ENCODE measurements around the gene SIGLEC15.
"Not testable (repeated sequence)": the region's sequence is repeated elsewhere in the genome, so short reads cannot be mapped to it uniquely, and the experiment has no call there.

The SIGLEC15 gene

GRCh38 chr18:45820106-45820745 lies 5.2 kb upstream of the SIGLEC15 start:
- H3K27me3 ChIP-seq (ENCODE audit: control insufficient read depth in 1 of 2, insufficient read depth in 2 of 2, low read length in 2 of 2): no peaks in the 10 kb centered on the region
- H3K27ac ChIP-seq (ENCODE audit: low read depth, low read length): no peak overlapping the region
- no peak overlapping the region for H3K4me3 ChIP-seq (ENCODE audit: low read depth in 1 of 2, low read length in 2 of 2)
- no peak overlapping the region for H3K9ac ChIP-seq (ENCODE audit: low read depth in 1 of 2, low read length in 2 of 2)
- no peaks in the 10 kb centered on the region for H3K9me3 ChIP-seq (ENCODE audit: control insufficient read depth in 1 of 2, low read length in 2 of 2)
- H3K36me3 ChIP-seq (ENCODE audit: control insufficient read depth in 1 of 2, insufficient read depth in 2 of 2, low read length in 2 of 2): no peaks in the 10 kb centered on the region
- no peaks in the 10 kb centered on the region for H3K4me1 ChIP-seq (ENCODE audit: control insufficient read depth in 1 of 2, insufficient read depth in 2 of 2, low read length in 2 of 2)

- no peaks in the 10 kb centered on the region for H3K27me3 ChIP-seq (ENCODE audit: control insufficient read depth in 1 of 2, insufficient read depth in 2 of 2, low read length in 2 of 2)
- no peaks in the 10 kb centered on the region for H3K36me3 ChIP-seq (ENCODE audit: control insufficient read depth in 1 of 2, insufficient read depth in 2 of 2, low read length in 2 of 2)
- H3K27ac ChIP-seq (ENCODE audit: low read depth, low read length): no peak overlapping the region
- no peaks in the 10 kb centered on the region for H3K4me1 ChIP-seq (ENCODE audit: control insufficient read depth in 1 of 2, insufficient read depth in 2 of 2, low read length in 2 of 2)
- H3K9ac ChIP-seq (ENCODE audit: low read depth in 1 of 2, low read length in 2 of 2): no peak overlapping the region
- no peak overlapping the region for H3K4me3 ChIP-seq (ENCODE audit: low read depth in 1 of 2, low read length in 2 of 2)
- no peaks in the 10 kb centered on the region for H3K9me3 ChIP-seq (ENCODE audit: control insufficient read depth in 1 of 2, low read length in 2 of 2)
These were observed 4.4 kb upstream of the SIGLEC15 start for GRCh38 chr18:45821026-45821425.

GRCh38 chr18:45821711-45822110 lies 3.8 kb upstream of the SIGLEC15 start:
- H3K9ac ChIP-seq (ENCODE audit: low read depth in 1 of 2, low read length in 2 of 2): no peak overlapping the region

GRCh38 chr18:45826084-45826483 lies 609 bp downstream of the SIGLEC15 start:
- Histone ChIP-seq H3K27me3 (ENCODE audit: control insufficient read depth in 1 of 2, insufficient read depth in 2 of 2, low read length in 2 of 2) (no peaks in the 10 kb centered on the region), H3K4me1 (ENCODE audit: control insufficient read depth in 1 of 2, insufficient read depth in 2 of 2, low read length in 2 of 2) (peaks cover 30 to 31% of the 10 kb centered on the region in 2 donors), H3K27ac (ENCODE audit: low read depth, low read length) (no peak overlapping the region)

More at GRCh38 chr18:45821711-45822110, 3.8 kb upstream of the SIGLEC15 start:
- no peaks in the 10 kb centered on the region for H3K9me3 ChIP-seq (ENCODE audit: control insufficient read depth in 1 of 2, low read length in 2 of 2)
- H3K27ac ChIP-seq (ENCODE audit: low read depth, low read length): no peak overlapping the region
- no peaks in the 10 kb centered on the region for H3K27me3 ChIP-seq (ENCODE audit: control insufficient read depth in 1 of 2, insufficient read depth in 2 of 2, low read length in 2 of 2)
- no peaks in the 10 kb centered on the region for H3K4me1 ChIP-seq (ENCODE audit: control insufficient read depth in 1 of 2, insufficient read depth in 2 of 2, low read length in 2 of 2)
- no peaks in the 10 kb centered on the region for H3K36me3 ChIP-seq (ENCODE audit: control insufficient read depth in 1 of 2, insufficient read depth in 2 of 2, low read length in 2 of 2)
- H3K4me3 ChIP-seq (ENCODE audit: low read depth in 1 of 2, low read length in 2 of 2): no peak overlapping the region

GRCh38 chr18:45826716-45827115 lies 1.2 kb downstream of the SIGLEC15 start:
- peaks cover 30 to 31% of the 10 kb centered on the region in 2 donors for H3K4me1 ChIP-seq (ENCODE audit: control insufficient read depth in 1 of 2, insufficient read depth in 2 of 2, low read length in 2 of 2)

More at GRCh38 chr18:45826084-45826483, 609 bp downstream of the SIGLEC15 start:
- Histone ChIP-seq H3K9ac (ENCODE audit: low read depth in 1 of 2, low read length in 2 of 2) (no peak overlapping the region), H3K4me3 (ENCODE audit: low read depth in 1 of 2, low read length in 2 of 2) (no peak overlapping the region), H3K36me3 (ENCODE audit: control insufficient read depth in 1 of 2, insufficient read depth in 2 of 2, low read length in 2 of 2) (no peaks in the 10 kb centered on the region), H3K9me3 (ENCODE audit: control insufficient read depth in 1 of 2, low read length in 2 of 2) (no peaks in the 10 kb centered on the region)

GRCh38 chr18:45828917-45829811 lies 3.7 kb downstream of the SIGLEC15 start:
- Histone ChIP-seq H3K4me3 (ENCODE audit: low read depth in 1 of 2, low read length in 2 of 2) (peak overlapping the region; percentile 8 to 22), H3K27ac (ENCODE audit: low read depth, low read length) (peak overlapping the region; percentile 80), H3K9ac (ENCODE audit: low read depth in 1 of 2, low read length in 2 of 2) (peak overlapping the region; percentile 57 to 73)

More at GRCh38 chr18:45826716-45827115, 1.2 kb downstream of the SIGLEC15 start:
- H3K36me3 ChIP-seq (ENCODE audit: control insufficient read depth in 1 of 2, insufficient read depth in 2 of 2, low read length in 2 of 2); H3K9me3 ChIP-seq (ENCODE audit: control insufficient read depth in 1 of 2, low read length in 2 of 2); H3K27ac ChIP-seq (ENCODE audit: low read depth, low read length); H3K27me3 ChIP-seq (ENCODE audit: control insufficient read depth in 1 of 2, insufficient read depth in 2 of 2, low read length in 2 of 2); H3K9ac ChIP-seq (ENCODE audit: low read depth in 1 of 2, low read length in 2 of 2); H3K4me3 ChIP-seq (ENCODE audit: low read depth in 1 of 2, low read length in 2 of 2): not testable (repeated sequence)

GRCh38 chr18:45829855-45830254 lies 4.4 kb downstream of the SIGLEC15 start:
- H3K27ac ChIP-seq (ENCODE audit: low read depth, low read length): peak overlapping the region; percentile 80
- peaks cover 51 to 60% of the 10 kb centered on the region in 2 donors for H3K4me1 ChIP-seq (ENCODE audit: control insufficient read depth in 1 of 2, insufficient read depth in 2 of 2, low read length in 2 of 2)
- H3K36me3 ChIP-seq (ENCODE audit: control insufficient read depth in 1 of 2, insufficient read depth in 2 of 2, low read length in 2 of 2): no peaks in the 10 kb centered on the region
- peak overlapping the region; percentile 30 for H3K9ac ChIP-seq (ENCODE audit: low read depth in 1 of 2, low read length in 2 of 2)
- no peak overlapping the region for H3K4me3 ChIP-seq (ENCODE audit: low read depth in 1 of 2, low read length in 2 of 2)
- no peaks in the 10 kb centered on the region for H3K27me3 ChIP-seq (ENCODE audit: control insufficient read depth in 1 of 2, insufficient read depth in 2 of 2, low read length in 2 of 2)
- H3K9me3 ChIP-seq (ENCODE audit: control insufficient read depth in 1 of 2, low read length in 2 of 2): no peaks in the 10 kb centered on the region

More at GRCh38 chr18:45828917-45829811, 3.7 kb downstream of the SIGLEC15 start:
- no peaks in the 10 kb centered on the region for H3K36me3 ChIP-seq (ENCODE audit: control insufficient read depth in 1 of 2, insufficient read depth in 2 of 2, low read length in 2 of 2)
- H3K4me1 ChIP-seq (ENCODE audit: control insufficient read depth in 1 of 2, insufficient read depth in 2 of 2, low read length in 2 of 2): peaks cover 44 to 53% of the 10 kb centered on the region in 2 donors
- H3K9me3 ChIP-seq (ENCODE audit: control insufficient read depth in 1 of 2, low read length in 2 of 2): no peaks in the 10 kb centered on the region
- H3K27me3 ChIP-seq (ENCODE audit: control insufficient read depth in 1 of 2, insufficient read depth in 2 of 2, low read length in 2 of 2): no peaks in the 10 kb centered on the region

GRCh38 chr18:45830917-45831316 lies 5.4 kb downstream of the SIGLEC15 start:
- peaks cover 61 to 70% of the 10 kb centered on the region in 2 donors for H3K4me1 ChIP-seq (ENCODE audit: control insufficient read depth in 1 of 2, insufficient read depth in 2 of 2, low read length in 2 of 2)
- H3K4me3 ChIP-seq (ENCODE audit: low read depth in 1 of 2, low read length in 2 of 2): no peak overlapping the region
- no peaks in the 10 kb centered on the region for H3K9me3 ChIP-seq (ENCODE audit: control insufficient read depth in 1 of 2, low read length in 2 of 2)
- no peak overlapping the region for H3K27ac ChIP-seq (ENCODE audit: low read depth, low read length)
- no peaks in the 10 kb centered on the region for H3K36me3 ChIP-seq (ENCODE audit: control insufficient read depth in 1 of 2, insufficient read depth in 2 of 2, low read length in 2 of 2)
- no peaks in the 10 kb centered on the region for H3K27me3 ChIP-seq (ENCODE audit: control insufficient read depth in 1 of 2, insufficient read depth in 2 of 2, low read length in 2 of 2)
- H3K9ac ChIP-seq (ENCODE audit: low read depth in 1 of 2, low read length in 2 of 2): no peak overlapping the region

GRCh38 chr18:45833846-45834245 lies 8.4 kb downstream of the SIGLEC15 start:
- peaks cover 63 to 74% of the 10 kb centered on the region in 2 donors for H3K4me1 ChIP-seq (ENCODE audit: control insufficient read depth in 1 of 2, insufficient read depth in 2 of 2, low read length in 2 of 2)

GRCh38 chr18:45834306-45834705 lies 8.8 kb downstream of the SIGLEC15 start:
- H3K27me3 ChIP-seq (ENCODE audit: control insufficient read depth in 1 of 2, insufficient read depth in 2 of 2, low read length in 2 of 2): peaks cover 0 to 5% of the 10 kb centered on the region in 2 donors

More at GRCh38 chr18:45833846-45834245, 8.4 kb downstream of the SIGLEC15 start:
- H3K9me3 ChIP-seq (ENCODE audit: control insufficient read depth in 1 of 2, low read length in 2 of 2): no peaks in the 10 kb centered on the region
- H3K27ac ChIP-seq (ENCODE audit: low read depth, low read length): peak overlapping the region; percentile 28
- H3K27me3 ChIP-seq (ENCODE audit: control insufficient read depth in 1 of 2, insufficient read depth in 2 of 2, low read length in 2 of 2): peaks cover 0 to 3% of the 10 kb centered on the region in 2 donors
- H3K4me3 ChIP-seq (ENCODE audit: low read depth in 1 of 2, low read length in 2 of 2): no peak overlapping the region
- no peaks in the 10 kb centered on the region for H3K36me3 ChIP-seq (ENCODE audit: control insufficient read depth in 1 of 2, insufficient read depth in 2 of 2, low read length in 2 of 2)
- H3K9ac ChIP-seq (ENCODE audit: low read depth in 1 of 2, low read length in 2 of 2): peak overlapping the region; percentile 5 to 40

More at GRCh38 chr18:45834306-45834705, 8.8 kb downstream of the SIGLEC15 start:
- Histone ChIP-seq H3K4me1 (ENCODE audit: control insufficient read depth in 1 of 2, insufficient read depth in 2 of 2, low read length in 2 of 2) (peaks cover 63 to 74% of the 10 kb centered on the region in 2 donors), H3K9me3 (ENCODE audit: control insufficient read depth in 1 of 2, low read length in 2 of 2) (no peaks in the 10 kb centered on the region), H3K27ac (ENCODE audit: low read depth, low read length) (peak overlapping the region; percentile 28), H3K4me3 (ENCODE audit: low read depth in 1 of 2, low read length in 2 of 2) (no peak overlapping the region), H3K9ac (ENCODE audit: low read depth in 1 of 2, low read length in 2 of 2) (peak overlapping the region; percentile 5 to 40), H3K36me3 (ENCODE audit: control insufficient read depth in 1 of 2, insufficient read depth in 2 of 2, low read length in 2 of 2) (no peaks in the 10 kb centered on the region)
